IPS DF 6.9 (cell line): ENCODE data around the gene STN1.

ENCODE experiments used
- DNase-seq: peaks from one replicate; pipeline ENCODE4 v3.0.0-alpha.2; 2013; ENCODE audit warnings: low read depth, low spot score
- H3K27ac ChIP-seq: one replicate; pipeline ENCODE4 v1.5.1; 2013; ENCODE audit warnings: low read length, control low read depth
- H3K27me3 ChIP-seq: 2 replicates; pipeline ENCODE4 v1.6.1; 2013; ENCODE audit warnings: mild to moderate bottlenecking, low read length; ENCODE audit not compliant: control insufficient read depth, insufficient read depth
- H3K36me3 ChIP-seq: 2 replicates; pipeline ENCODE4 v1.6.1; 2013; ENCODE audit warnings: low read length; ENCODE audit not compliant: control insufficient read depth, insufficient read depth
- H3K4me1 ChIP-seq: 2 replicates; pipeline ENCODE4 v1.6.1; 2013; ENCODE audit warnings: low read length; ENCODE audit not compliant: control insufficient read depth, insufficient read depth
- H3K4me3 ChIP-seq: 2 replicates; pipeline ENCODE4 v1.5.1; 2013; ENCODE audit warnings: mild to moderate bottlenecking, low read length
- H3K9me3 ChIP-seq: 2 replicates; pipeline ENCODE4 v1.6.1; 2013; ENCODE audit warnings: low read length, inconsistent platforms; ENCODE audit not compliant: control insufficient read depth, insufficient read depth
- WGBS: extraction: QIAGEN DNeasy Blood & Tissue Kit; methylation state at CpG from one replicate; pipeline ENCODE4 v1.1.7; 2013; ENCODE audit warnings: mixed read lengths, missing lambda C conversion rate; ENCODE audit not compliant: insufficient read length, insufficient coverage; 5-methylcytosine and 5-hydroxymethylcytosine counted together

Gene STN1

GRCh38 chr10:103917302-103918052 is 507 bp downstream of the STN1 start:
- H3K4me3 ChIP-seq: peak overlapping the region; percentile 78; the same call in 1 of the 2 replicates
- H3K9me3 ChIP-seq: no peaks in the 10 kb centered on the region
- H3K4me1 ChIP-seq: peaks cover 5% of the 10 kb centered on the region; the same call in 1 of the 2 replicates
- no peak for DNase-seq
- no CpG with 5 or more reads among the region's 29 CpGs for WGBS
- H3K27me3 ChIP-seq: no peaks in the 10 kb centered on the region
- no peak overlapping the region for H3K27ac ChIP-seq
- no peaks in the 10 kb centered on the region for H3K36me3 ChIP-seq

GRCh38 chr10:103916876-103917275 is 1.1 kb downstream of the STN1 start:
- peaks cover 4% of the 10 kb centered on the region; the same call in 1 of the 2 replicates for H3K4me1 ChIP-seq
- no peak overlapping the region for H3K4me3 ChIP-seq
- no peak overlapping the region for H3K27ac ChIP-seq
- no peaks in the 10 kb centered on the region for H3K9me3 ChIP-seq
- DNase-seq: no peak
- H3K36me3 ChIP-seq: no peaks in the 10 kb centered on the region
- H3K27me3 ChIP-seq: no peaks in the 10 kb centered on the region
- WGBS: no CpG with 5 or more reads among the region's 2 CpGs

- no peaks in the 10 kb centered on the region for H3K27me3 ChIP-seq
- DNase-seq: no peak
- H3K4me1 ChIP-seq: peaks cover 3% of the 10 kb centered on the region; the same call in 1 of the 2 replicates
- no peaks in the 10 kb centered on the region for H3K36me3 ChIP-seq
- H3K27ac ChIP-seq: no peak overlapping the region
- H3K9me3 ChIP-seq: no peaks in the 10 kb centered on the region
- no peak overlapping the region for H3K4me3 ChIP-seq
- WGBS: no CpG with 5 or more reads among the region's 1 CpG
These were observed 1.7 kb downstream of the STN1 start for GRCh38 chr10:103916254-103916653.

GRCh38 chr10:103915796-103916195 is 2.2 kb downstream of the STN1 start:
- Histone ChIP-seq H3K4me3 (no peak overlapping the region), H3K27me3 (no peaks in the 10 kb centered on the region), H3K9me3 (no peaks in the 10 kb centered on the region), H3K27ac (no peak overlapping the region), H3K36me3 (no peaks in the 10 kb centered on the region), H3K4me1 (peaks cover 3% of the 10 kb centered on the region; the same call in 1 of the 2 replicates)
- no CpG with 5 or more reads among the region's 6 CpGs for WGBS
- DNase-seq: no peak

- Histone ChIP-seq H3K4me1 (peaks cover 5% of the 10 kb centered on the region; the same call in 1 of the 2 replicates), H3K4me3 (no peak overlapping the region), H3K27me3 (no peaks in the 10 kb centered on the region), H3K27ac (no peak overlapping the region), H3K9me3 (no peaks in the 10 kb centered on the region), H3K36me3 (no peaks in the 10 kb centered on the region)
- WGBS: no CpG with 5 or more reads among the region's 4 CpGs
- no peak for DNase-seq
These were observed 5.2 kb downstream of the STN1 start for GRCh38 chr10:103912759-103913158.

GRCh38 chr10:103911021-103911459 is 6.9 kb downstream of the STN1 start:
- Histone ChIP-seq H3K4me3 (no peak overlapping the region), H3K27ac (no peak overlapping the region), H3K9me3 (no peaks in the 10 kb centered on the region), H3K27me3 (no peaks in the 10 kb centered on the region), H3K36me3 (no peaks in the 10 kb centered on the region), H3K4me1 (peaks cover 2% of the 10 kb centered on the region; the same call in 1 of the 2 replicates)
- DNase-seq: no peak
- no CpG with 5 or more reads among the region's 3 CpGs for WGBS

GRCh38 chr10:103910442-103911012 is 7.5 kb downstream of the STN1 start:
- DNase-seq: no peak
- H3K36me3 ChIP-seq: no peaks in the 10 kb centered on the region

GRCh38 chr10:103905441-103905840 is 12.5 kb downstream of the STN1 start:
- WGBS: no CpG with 5 or more reads among the region's 4 CpGs
- no peak overlapping the region for H3K4me3 ChIP-seq

More at GRCh38 chr10:103910442-103911012, 7.5 kb downstream of the STN1 start:
- Histone ChIP-seq H3K9me3 (no peaks in the 10 kb centered on the region), H3K4me3 (no peak overlapping the region), H3K4me1 (peaks cover 2% of the 10 kb centered on the region; the same call in 1 of the 2 replicates), H3K27me3 (no peaks in the 10 kb centered on the region), H3K27ac (no peak overlapping the region)
- whole genome bisulfite sequencing: no CpG with 5 or more reads among the region's 4 CpGs

GRCh38 chr10:103901299-103901698 is 16.7 kb downstream of the STN1 start:
- H3K4me3 ChIP-seq: no peak overlapping the region
- no peak overlapping the region for H3K27ac ChIP-seq
- H3K36me3 ChIP-seq: peaks cover 3% of the 10 kb centered on the region; the same call in 1 of the 2 replicates
- H3K27me3 ChIP-seq: no peaks in the 10 kb centered on the region
- H3K9me3 ChIP-seq: no peaks in the 10 kb centered on the region
- WGBS: no CpG with 5 or more reads among the region's 5 CpGs
- no peak for DNase-seq
- H3K4me1 ChIP-seq: no peaks in the 10 kb centered on the region

More at GRCh38 chr10:103905441-103905840, 12.5 kb downstream of the STN1 start:
- H3K27ac ChIP-seq: no peak overlapping the region
- H3K4me1 ChIP-seq: peaks cover 2% of the 10 kb centered on the region; the same call in 1 of the 2 replicates
- H3K27me3 ChIP-seq: no peaks in the 10 kb centered on the region
- H3K9me3 ChIP-seq: no peaks in the 10 kb centered on the region
- no peak for DNase-seq
- H3K36me3 ChIP-seq: no peaks in the 10 kb centered on the region

- no CpG with 5 or more reads among the region's 5 CpGs for WGBS
- Histone ChIP-seq H3K4me3 (no peak overlapping the region), H3K4me1 (no peaks in the 10 kb centered on the region), H3K27ac (no peak overlapping the region), H3K36me3 (peaks cover 6% of the 10 kb centered on the region; the same call in 1 of the 2 replicates), H3K9me3 (no peaks in the 10 kb centered on the region), H3K27me3 (no peaks in the 10 kb centered on the region)
- no peak for DNase-seq
These were observed 18.7 kb downstream of the STN1 start for GRCh38 chr10:103899312-103899711.
